Memory B cell (primary cell): ENCODE data around the gene TMEM266.

Source experiments
- ATAC-seq: fragments of 150-1000 bp; cut with Tn5 transposase; 2 replicates; pipeline ENCODE4 v1.10.0; 2021; ENCODE audit warnings: low read depth, mild to moderate bottlenecking, moderate library complexity
- DNase-seq, 2 donors: peaks; one replicate each; pipeline ENCODE4 v3.0.0; 2022; ENCODE audit warnings: low spot score in 2 of 2
- H3K27ac Mint-ChIP-seq: one replicate; pipeline ENCODE4 v1.8.0; 2022; ENCODE audit warnings: mild to moderate bottlenecking, moderate library complexity, mixed read lengths
- H3K27me3 Mint-ChIP-seq: one replicate; pipeline ENCODE4 v1.8.0; 2022; ENCODE audit warnings: mixed read lengths
- H3K36me3 Mint-ChIP-seq: one replicate; pipeline ENCODE4 v1.8.0; 2022; ENCODE audit warnings: mild to moderate bottlenecking, mixed read lengths
- H3K4me1 Mint-ChIP-seq: one replicate; pipeline ENCODE4 v1.8.0; 2022; ENCODE audit warnings: mixed read lengths
- H3K4me3 Mint-ChIP-seq: one replicate; pipeline ENCODE4 v1.8.0; 2022; ENCODE audit warnings: mild to moderate bottlenecking, moderate library complexity, mixed read lengths
- H3K9me3 Mint-ChIP-seq: one replicate; pipeline ENCODE4 v1.8.0; 2022; ENCODE audit warnings: mixed read lengths

TMEM266 gene

GRCh38 chr15:76180321-76180720 is 120.5 kb downstream of the TMEM266 start:
- Mint-ChIP-seq H3K36me3 (no peaks in the 10 kb centered on the region), H3K4me1 (peaks cover 2% of the 10 kb centered on the region), H3K9me3 (no peaks in the 10 kb centered on the region), H3K4me3 (no peak overlapping the region), H3K27ac (no peak overlapping the region), H3K27me3 (peaks cover 25% of the 10 kb centered on the region)
- no peak for ATAC-seq
- no peak for DNase-seq

- H3K27ac Mint-ChIP-seq: no peak overlapping the region
- ATAC-seq: no peak
- DNase-seq: no peak
- H3K27me3 Mint-ChIP-seq: peaks cover 29% of the 10 kb centered on the region
- no peaks in the 10 kb centered on the region for H3K36me3 Mint-ChIP-seq
- peaks cover 2% of the 10 kb centered on the region for H3K4me1 Mint-ChIP-seq
- no peak overlapping the region for H3K4me3 Mint-ChIP-seq
- no peaks in the 10 kb centered on the region for H3K9me3 Mint-ChIP-seq
These were observed 121.9 kb downstream of the TMEM266 start for GRCh38 chr15:76181705-76182107.

GRCh38 chr15:76183930-76184649 is 124.3 kb downstream of the TMEM266 start:
- peaks cover 1% of the 10 kb centered on the region for H3K9me3 Mint-ChIP-seq
- no peak overlapping the region for H3K4me3 Mint-ChIP-seq
- H3K36me3 Mint-ChIP-seq: no peaks in the 10 kb centered on the region
- no peak for DNase-seq
- no peak for ATAC-seq
- no peak overlapping the region for H3K27ac Mint-ChIP-seq
- peaks cover 23% of the 10 kb centered on the region for H3K27me3 Mint-ChIP-seq
- peaks cover 2% of the 10 kb centered on the region for H3K4me1 Mint-ChIP-seq

GRCh38 chr15:76184650-76185035 is 124.9 kb downstream of the TMEM266 start:
- Mint-ChIP-seq H3K27ac (no peak overlapping the region), H3K9me3 (peaks cover 1% of the 10 kb centered on the region), H3K4me3 (no peak overlapping the region), H3K4me1 (peaks cover 2% of the 10 kb centered on the region), H3K36me3 (no peaks in the 10 kb centered on the region), H3K27me3 (peaks cover 28% of the 10 kb centered on the region)
- ATAC-seq (no peak), DNase-seq (no peak)

- Mint-ChIP-seq H3K27me3 (peaks cover 36% of the 10 kb centered on the region), H3K4me3 (no peak overlapping the region), H3K4me1 (peaks cover 10% of the 10 kb centered on the region), H3K9me3 (peaks cover 1% of the 10 kb centered on the region), H3K27ac (no peak overlapping the region), H3K36me3 (no peaks in the 10 kb centered on the region)
- ATAC-seq: peak; percentile 29
- DNase-seq: no peak
These were observed 125.9 kb downstream of the TMEM266 start for GRCh38 chr15:76185716-76186115.

- peaks cover 1% of the 10 kb centered on the region for H3K9me3 Mint-ChIP-seq
- no peak overlapping the region for H3K4me3 Mint-ChIP-seq
- H3K27ac Mint-ChIP-seq: no peak overlapping the region
- no peak for DNase-seq
- H3K27me3 Mint-ChIP-seq: peaks cover 27% of the 10 kb centered on the region
- H3K4me1 Mint-ChIP-seq: peaks cover 11% of the 10 kb centered on the region
- no peaks in the 10 kb centered on the region for H3K36me3 Mint-ChIP-seq
- ATAC-seq: no peak
These were observed 127.4 kb downstream of the TMEM266 start for GRCh38 chr15:76187163-76187562.

GRCh38 chr15:76189106-76189505 is 129.3 kb downstream of the TMEM266 start:
- H3K27me3 Mint-ChIP-seq: peaks cover 25% of the 10 kb centered on the region

GRCh38 chr15:76190070-76190564 is 130.3 kb downstream of the TMEM266 start:
- ATAC-seq (no peak), DNase-seq (no peak)
- H3K36me3 Mint-ChIP-seq: no peaks in the 10 kb centered on the region
- peaks cover 1% of the 10 kb centered on the region for H3K9me3 Mint-ChIP-seq
- H3K4me3 Mint-ChIP-seq: peak overlapping the region; percentile 55
- H3K27ac Mint-ChIP-seq: no peak overlapping the region
- H3K4me1 Mint-ChIP-seq: peaks cover 11% of the 10 kb centered on the region
- H3K27me3 Mint-ChIP-seq: peaks cover 24% of the 10 kb centered on the region

More at GRCh38 chr15:76189106-76189505, 129.3 kb downstream of the TMEM266 start:
- ATAC-seq (no peak), DNase-seq (no peak)
- peaks cover 1% of the 10 kb centered on the region for H3K9me3 Mint-ChIP-seq
- no peak overlapping the region for H3K4me3 Mint-ChIP-seq
- H3K27ac Mint-ChIP-seq: no peak overlapping the region
- H3K36me3 Mint-ChIP-seq: no peaks in the 10 kb centered on the region
- peaks cover 11% of the 10 kb centered on the region for H3K4me1 Mint-ChIP-seq

- Mint-ChIP-seq H3K4me1 (peaks cover 11% of the 10 kb centered on the region), H3K36me3 (no peaks in the 10 kb centered on the region), H3K9me3 (peaks cover 1% of the 10 kb centered on the region), H3K27me3 (peaks cover 23% of the 10 kb centered on the region), H3K27ac (no peak overlapping the region), H3K4me3 (peak overlapping the region; percentile 73)
- ATAC-seq (peak; percentile 91), DNase-seq (peak; percentile 57 to 69)
These were observed 131.2 kb downstream of the TMEM266 start for GRCh38 chr15:76190751-76191538.

- no peaks in the 10 kb centered on the region for H3K36me3 Mint-ChIP-seq
- ATAC-seq: no peak
- H3K9me3 Mint-ChIP-seq: peaks cover 1% of the 10 kb centered on the region
- no peak overlapping the region for H3K27ac Mint-ChIP-seq
- no peak for DNase-seq
- H3K4me1 Mint-ChIP-seq: peaks cover 11% of the 10 kb centered on the region
- peak overlapping the region; percentile 73 for H3K4me3 Mint-ChIP-seq
- peaks cover 19% of the 10 kb centered on the region for H3K27me3 Mint-ChIP-seq
These were observed 131.9 kb downstream of the TMEM266 start for GRCh38 chr15:76191539-76192244.

- H3K9me3 Mint-ChIP-seq: peaks cover 1% of the 10 kb centered on the region
- peaks cover 17% of the 10 kb centered on the region for H3K27me3 Mint-ChIP-seq
- H3K27ac Mint-ChIP-seq: no peak overlapping the region
- DNase-seq (no peak), ATAC-seq (no peak)
- no peak overlapping the region for H3K4me3 Mint-ChIP-seq
- peaks cover 11% of the 10 kb centered on the region for H3K4me1 Mint-ChIP-seq
- H3K36me3 Mint-ChIP-seq: no peaks in the 10 kb centered on the region
These were observed 132.9 kb downstream of the TMEM266 start for GRCh38 chr15:76192715-76193114.

- no peak for DNase-seq
- no peak overlapping the region for H3K4me3 Mint-ChIP-seq
- H3K9me3 Mint-ChIP-seq: no peaks in the 10 kb centered on the region
- no peak for ATAC-seq
- no peak overlapping the region for H3K27ac Mint-ChIP-seq
- no peaks in the 10 kb centered on the region for H3K36me3 Mint-ChIP-seq
- peaks cover 14% of the 10 kb centered on the region for H3K27me3 Mint-ChIP-seq
- peaks cover 11% of the 10 kb centered on the region for H3K4me1 Mint-ChIP-seq
These were observed 134.1 kb downstream of the TMEM266 start for GRCh38 chr15:76193934-76194333.

- H3K4me3 Mint-ChIP-seq: no peak overlapping the region
- H3K27ac Mint-ChIP-seq: no peak overlapping the region
- ATAC-seq (no peak), DNase-seq (no peak)
- peaks cover under 1% of the 10 kb centered on the region for H3K27me3 Mint-ChIP-seq
- H3K9me3 Mint-ChIP-seq: no peaks in the 10 kb centered on the region
- peaks cover 3% of the 10 kb centered on the region for H3K4me1 Mint-ChIP-seq
- no peaks in the 10 kb centered on the region for H3K36me3 Mint-ChIP-seq
These were observed 135.9 kb downstream of the TMEM266 start for GRCh38 chr15:76195506-76196268.
